Ascending aorta (tissue), 2 donors: ENCODE data around the gene CD99. TPM values are rescaled to one million over a fixed set of nuclear protein-coding genes. Genes with fewer than 3 reads are reported as not detected.

Experiments
- DNase-seq, 2 donors: peaks; one replicate each; pipeline ENCODE4 v3.0.0-alpha.2; 2019; ENCODE audit warnings: low spot score in 2 of 2
- H3K27ac ChIP-seq, 2 donors: fragments of 200-600 bp; sonication (generic); one replicate each; pipeline ENCODE4 v1.5.1; 2016 to 2017; ENCODE audit warnings: mild to moderate bottlenecking in 1 of 2
- H3K27me3 ChIP-seq: fragments of 200-600 bp; sonication (generic); one replicate; pipeline ENCODE4 v1.5.1; 2017
- H3K36me3 ChIP-seq, 2 donors: fragments of 200-600 bp; sonication (generic); one replicate each; pipeline ENCODE4 v1.5.1; 2016
- H3K4me1 ChIP-seq, 2 donors: fragments of 200-600 bp; sonication (generic); one replicate each; pipeline ENCODE4 v1.5.1; 2016 to 2017; ENCODE audit warnings: mild to moderate bottlenecking in 1 of 2
- H3K4me3 ChIP-seq, 2 donors: fragments of 200-600 bp; sonication (generic); one replicate each; pipeline ENCODE4 v1.5.1; 2016 to 2017; ENCODE audit warnings: mild to moderate bottlenecking in 1 of 2
- H3K9me3 ChIP-seq, 2 donors: fragments of 200-600 bp; sonication (generic); one replicate each; pipeline ENCODE4 v1.5.1; 2016
- CTCF ChIP-seq, 3 experiments: fragments of 200-600 bp in 2 of 3; fragments of 450-650 bp in 1 of 3; sonication (generic) in 2 of 3; IDR thresholded peaks; one replicate each; pipeline ENCODE4 v1.5.1; 2016 to 2019; ENCODE audit warnings: antibody characterized with exemption in 3 of 3, mild to moderate bottlenecking in 1 of 3, moderate library complexity in 1 of 3
- intact Hi-C: fragments of 100-400 bp; cut with DNase I; formaldehyde crosslinking; loops from one replicate; pipeline ENCODE4 v1.15.1; 2023
- total RNA-seq: library from RNA; depleted of rRNA; stranded (reverse); fragments of >200 nt; gene quantifications from one replicate; pipeline ENCODE4 v1.1.0, GENCODE V29; 2016

The CD99 gene
- 262 TPM for total RNA-seq

- Histone ChIP-seq H3K27ac (peak within 1 kb of the TSS; percentile 76 to 79), H3K27me3 (no peaks in the 10 kb centered on the region), H3K9me3 (no peaks in the 10 kb centered on the region), H3K4me1 (peaks cover 0 to 22% of the 10 kb centered on the region in 2 donors), H3K36me3 (no peaks in the 10 kb centered on the region), H3K4me3 (peak within 1 kb of the TSS; percentile 86 to 94)
- no peak for TF ChIP-seq CTCF (IDR thresholded peaks at IDR 0.05)
- intact Hi-C loops: loop anchor here (2.0 to 10.0 kb wide), 6 partner anchors 82 to 1299 kb away; partner anchors contain the start of genes AKAP17A, ARSD, DHRSX and SLC25A6
- peak; percentile 39 to 96 for DNase-seq
Measured at GRCh38 chrX:2690856-2691542, at the start of gene CD99. CD99 (plus strand) TSS chrX:2691295; CDS start chrX:2691361, 66 bp downstream.

GRCh38 chrX:2642146-2642545, 48.9 kb upstream of the CD99 start:
- Histone ChIP-seq H3K27ac (no peak overlapping the region), H3K36me3 (peaks cover 4 to 14% of the 10 kb centered on the region in 2 donors), H3K4me3 (no peak overlapping the region), H3K9me3 (no peaks in the 10 kb centered on the region), H3K27me3 (no peaks in the 10 kb centered on the region), H3K4me1 (no peaks in the 10 kb centered on the region)
- no peak for DNase-seq
- TF ChIP-seq CTCF (IDR thresholded peaks at IDR 0.05): no peak
- intact Hi-C loops: no loop called here

- intact Hi-C loops: no loop called here
- H3K27me3 ChIP-seq: no peaks in the 10 kb centered on the region
- no peak for TF ChIP-seq CTCF (IDR thresholded peaks at IDR 0.05)
Measured at GRCh38 chrX:2642791-2643190, 48.3 kb upstream of the CD99 start.

GRCh38 chrX:2643880-2644279, 47.2 kb upstream of the CD99 start:
- intact Hi-C loops: loop anchor here (2.0 kb wide), 1 partner anchor 169 kb away; no protein-coding TSS in a partner anchor
- Histone ChIP-seq H3K4me1 (no peaks in the 10 kb centered on the region), H3K27me3 (no peaks in the 10 kb centered on the region), H3K4me3 (no peak overlapping the region), H3K27ac (no peak overlapping the region), H3K36me3 (peaks cover 0 to 14% of the 10 kb centered on the region in 2 donors), H3K9me3 (no peaks in the 10 kb centered on the region)
- TF ChIP-seq CTCF (IDR thresholded peaks at IDR 0.05): no peak
- DNase-seq: no peak

More at GRCh38 chrX:2642791-2643190, 48.3 kb upstream of the CD99 start:
- no peaks in the 10 kb centered on the region for H3K4me1 ChIP-seq
- no peak overlapping the region for H3K27ac ChIP-seq
- peaks cover 4 to 14% of the 10 kb centered on the region in 2 donors for H3K36me3 ChIP-seq
- H3K4me3 ChIP-seq: no peak overlapping the region
- DNase-seq: no peak
- H3K9me3 ChIP-seq: no peaks in the 10 kb centered on the region

- no peaks in the 10 kb centered on the region for H3K9me3 ChIP-seq
- H3K36me3 ChIP-seq: peaks cover 0 to 9% of the 10 kb centered on the region in 2 donors
- no peak overlapping the region for H3K4me3 ChIP-seq
- H3K27ac ChIP-seq: no peak overlapping the region
- no peaks in the 10 kb centered on the region for H3K4me1 ChIP-seq
- TF ChIP-seq CTCF (IDR thresholded peaks at IDR 0.05): no peak
- intact Hi-C loops: loop anchor here (2.0 kb wide), 1 partner anchor 167 kb away; no protein-coding TSS in a partner anchor
- no peaks in the 10 kb centered on the region for H3K27me3 ChIP-seq
- no peak for DNase-seq
Measured at GRCh38 chrX:2645563-2645962, 45.5 kb upstream of the CD99 start.
